HG02571 (cell line): ENCODE measurements around the gene INSL3.
"Not testable (repeated sequence)": the region's sequence is repeated elsewhere in the genome, so short reads cannot be mapped to it uniquely, and the experiment has no call there.

Source experiments
- ATAC-seq: cut with Tn5 transposase; IDR thresholded peaks from one replicate; pipeline ENCODE4 v1.9.1; 2021; ENCODE audit warnings: mild to moderate bottlenecking, moderate library complexity; ENCODE audit not compliant: unreplicated experiment

INSL3 gene

GRCh38 chr19:17826508-17827056, 5.3 kb upstream of the INSL3 start:
- no peak for ATAC-seq

DNA sequence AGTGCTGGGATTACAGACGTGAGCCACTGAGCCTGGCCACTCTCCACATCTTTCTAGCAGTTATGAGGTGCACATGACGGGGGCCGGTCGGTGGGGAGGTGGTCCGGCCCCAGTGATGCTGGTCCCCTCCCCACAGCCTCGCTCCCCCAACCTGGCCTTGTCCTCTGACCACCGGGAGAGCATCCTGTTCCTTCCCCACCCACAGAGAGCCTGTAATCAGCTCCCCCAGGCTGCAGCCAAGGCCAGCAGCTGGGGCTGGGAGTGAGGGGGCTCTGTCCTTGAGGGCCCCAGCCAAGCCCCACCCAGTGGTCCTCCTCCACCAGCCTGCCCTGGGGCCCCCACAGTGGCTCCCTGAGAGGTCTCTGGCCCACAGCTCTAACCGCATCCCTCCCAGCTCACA, 3.0 kb upstream of the INSL3 start:
- no peak for ATAC-seq

DNA sequence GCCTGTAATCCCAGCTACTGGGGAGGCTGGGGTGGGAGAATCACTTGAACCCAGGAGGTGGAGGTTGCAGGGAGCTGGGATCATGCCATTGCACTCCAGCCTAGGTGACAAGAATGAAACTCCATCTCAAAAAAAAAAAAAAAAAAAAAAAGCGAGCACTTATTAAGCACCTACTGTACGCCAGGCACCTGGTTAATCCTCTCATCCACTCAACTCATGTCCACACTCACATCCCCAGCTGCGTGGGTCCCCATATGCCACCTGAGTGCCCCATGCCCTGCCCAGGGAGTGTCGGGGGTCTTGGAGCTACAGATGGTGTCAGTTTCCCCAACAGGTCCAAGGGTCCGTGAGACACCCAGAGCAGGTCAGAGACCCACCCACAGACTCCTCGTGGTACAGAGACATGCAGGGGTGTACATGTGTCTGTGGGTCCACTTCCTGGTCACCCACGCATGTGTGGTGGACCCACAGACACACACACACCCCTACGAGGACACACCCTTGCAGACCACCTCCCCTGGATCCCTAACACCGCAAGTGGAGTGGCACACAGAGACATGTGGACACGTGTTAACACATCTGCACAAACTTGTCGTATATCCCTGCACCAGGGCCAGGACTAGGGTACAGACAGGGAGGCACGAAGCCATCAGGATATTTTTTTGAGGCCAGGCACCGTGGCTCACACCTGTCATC, 3.5 kb downstream of the INSL3 start:
- no peak for ATAC-seq

GRCh38 chr19:17812099-17812498, 9.2 kb downstream of the INSL3 start:
- ATAC-seq = no peak

DNA sequence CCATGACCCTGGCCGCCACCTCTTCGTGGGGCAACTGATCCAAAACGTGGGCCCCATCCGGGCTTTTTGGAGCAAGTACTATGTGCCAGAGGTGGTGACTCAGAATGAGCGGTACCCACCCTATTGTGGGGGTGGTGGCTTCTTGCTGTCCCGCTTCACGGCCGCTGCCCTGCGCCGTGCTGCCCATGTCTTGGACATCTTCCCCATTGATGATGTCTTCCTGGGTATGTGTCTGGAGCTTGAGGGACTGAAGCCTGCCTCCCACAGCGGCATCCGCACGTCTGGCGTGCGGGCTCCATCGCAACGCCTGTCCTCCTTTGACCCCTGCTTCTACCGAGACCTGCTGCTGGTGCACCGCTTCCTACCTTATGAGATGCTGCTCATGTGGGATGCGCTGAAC, 9.6 kb downstream of the INSL3 start:
- ATAC-seq = no peak

- ATAC-seq = no peak
Observed at GRCh38 chr19:17811103-17811502, 10.2 kb downstream of the INSL3 start.

DNA sequence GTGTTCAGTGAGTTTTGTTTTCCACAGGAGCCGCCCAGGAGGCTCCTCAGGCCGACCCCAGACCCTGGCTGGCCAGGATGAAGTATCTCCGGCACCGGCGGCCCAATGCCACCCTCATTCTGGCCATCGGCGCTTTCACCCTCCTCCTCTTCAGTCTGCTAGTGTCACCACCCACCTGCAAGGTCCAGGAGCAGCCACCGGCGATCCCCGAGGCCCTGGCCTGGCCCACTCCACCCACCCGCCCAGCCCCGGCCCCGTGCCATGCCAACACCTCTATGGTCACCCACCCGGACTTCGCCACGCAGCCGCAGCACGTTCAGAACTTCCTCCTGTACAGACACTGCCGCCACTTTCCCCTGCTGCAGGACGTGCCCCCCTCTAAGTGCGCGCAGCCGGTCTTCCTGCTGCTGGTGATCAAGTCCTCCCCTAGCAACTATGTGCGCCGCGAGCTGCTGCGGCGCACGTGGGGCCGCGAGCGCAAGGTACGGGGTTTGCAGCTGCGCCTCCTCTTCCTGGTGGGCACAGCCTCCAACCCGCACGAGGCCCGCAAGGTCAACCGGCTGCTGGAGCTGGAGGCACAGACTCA, 13.5 kb downstream of the INSL3 start:
- ATAC-seq = no peak

DNA sequence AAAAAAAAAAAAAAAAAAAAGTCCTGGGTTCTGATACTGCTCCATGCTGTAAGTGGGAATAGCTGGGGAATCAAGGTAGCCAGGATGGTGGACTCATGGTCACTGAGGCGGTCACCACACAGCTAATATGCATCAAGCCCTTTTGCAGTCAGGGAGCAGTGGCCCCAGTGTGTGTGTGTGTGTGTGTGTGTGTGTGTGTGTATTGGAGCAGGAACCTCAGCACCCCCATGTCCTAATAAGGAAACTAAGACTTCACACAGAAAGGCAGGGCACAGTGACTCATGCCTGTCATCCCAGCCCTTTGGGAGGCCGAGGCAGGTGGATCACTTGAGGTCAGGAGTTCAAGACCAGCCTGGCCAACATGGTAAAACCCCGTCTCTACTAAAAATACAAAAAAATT, 14.4 kb downstream of the INSL3 start:
- ATAC-seq = no peak

DNA sequence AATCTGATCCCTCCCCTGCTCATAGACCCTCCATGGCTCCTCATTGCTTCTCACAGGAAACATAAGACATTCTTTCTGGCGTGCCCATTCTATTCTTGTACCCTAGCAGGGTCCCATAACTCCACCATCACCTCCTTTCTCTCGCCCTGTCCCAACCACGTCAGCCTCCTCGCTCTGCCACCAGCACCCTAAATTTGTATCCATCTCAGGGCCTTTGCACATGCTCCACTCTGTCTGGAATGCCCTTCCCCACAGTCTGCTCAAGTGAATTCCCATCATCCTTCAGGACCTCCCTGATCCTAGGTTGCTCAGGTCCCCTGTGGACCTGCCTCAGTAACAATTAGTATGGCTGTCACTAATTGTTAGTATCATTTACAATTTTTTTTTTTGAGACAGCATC, 15.9 kb downstream of the INSL3 start:
- no peak for ATAC-seq

- ATAC-seq = no peak
Observed at GRCh38 chr19:17803264-17803896, 17.9 kb downstream of the INSL3 start.

DNA sequence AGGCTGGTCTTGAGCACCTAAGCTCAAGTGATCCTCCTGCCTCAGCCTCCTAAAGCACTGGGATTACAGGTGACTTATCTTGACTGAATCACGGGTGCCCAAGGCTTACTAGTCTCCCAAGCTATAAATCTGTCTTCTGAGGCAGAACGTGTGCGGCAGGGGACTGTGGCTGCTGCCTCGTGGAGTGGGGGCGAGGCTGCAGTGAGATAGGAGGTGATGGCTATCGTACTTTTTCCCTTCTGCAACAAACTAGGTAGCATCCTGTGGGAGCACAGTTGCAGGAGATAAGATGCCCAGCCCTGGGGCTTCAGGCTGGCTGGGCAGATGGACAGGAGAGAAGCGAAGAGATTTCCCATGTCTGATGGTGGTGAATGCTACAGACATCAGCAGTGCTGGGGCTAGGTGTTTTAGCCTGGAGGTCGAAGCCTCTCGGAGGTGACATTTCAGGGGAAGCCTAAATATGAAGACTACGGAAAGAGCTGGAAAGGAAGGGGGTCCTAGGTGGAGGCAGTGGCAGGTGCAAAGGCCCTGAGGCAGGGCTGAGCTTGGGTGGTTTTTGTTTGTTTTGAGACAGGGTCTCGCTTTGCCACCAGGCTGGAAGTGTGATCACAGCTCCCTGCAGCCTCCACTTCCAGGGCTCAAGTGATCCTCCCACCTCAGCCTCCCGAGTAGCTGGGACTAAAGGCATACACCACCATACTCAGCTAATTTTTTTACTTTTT, 19.0 kb downstream of the INSL3 start:
- ATAC-seq = no peak

DNA sequence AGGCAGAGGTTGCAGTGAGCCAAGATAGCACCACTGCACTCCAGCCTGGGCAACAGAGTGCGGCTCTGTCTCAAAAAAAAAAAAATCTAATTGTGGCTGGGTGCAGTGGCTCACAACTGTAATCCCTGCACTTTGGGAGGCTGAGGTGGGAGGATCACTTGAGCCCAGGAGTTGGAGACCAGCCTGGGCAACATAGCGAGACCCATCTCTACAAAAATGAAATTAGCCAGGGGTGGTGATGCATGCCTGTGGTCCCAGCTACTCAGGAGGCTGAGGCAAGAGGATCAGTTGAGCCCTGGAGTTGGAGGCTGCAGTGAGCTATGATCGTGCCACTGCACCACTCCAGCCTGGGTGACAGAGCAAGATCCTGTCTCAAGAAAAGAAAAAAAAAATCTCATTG, 22.7 kb downstream of the INSL3 start:
- ATAC-seq = not testable (repeated sequence)

DNA sequence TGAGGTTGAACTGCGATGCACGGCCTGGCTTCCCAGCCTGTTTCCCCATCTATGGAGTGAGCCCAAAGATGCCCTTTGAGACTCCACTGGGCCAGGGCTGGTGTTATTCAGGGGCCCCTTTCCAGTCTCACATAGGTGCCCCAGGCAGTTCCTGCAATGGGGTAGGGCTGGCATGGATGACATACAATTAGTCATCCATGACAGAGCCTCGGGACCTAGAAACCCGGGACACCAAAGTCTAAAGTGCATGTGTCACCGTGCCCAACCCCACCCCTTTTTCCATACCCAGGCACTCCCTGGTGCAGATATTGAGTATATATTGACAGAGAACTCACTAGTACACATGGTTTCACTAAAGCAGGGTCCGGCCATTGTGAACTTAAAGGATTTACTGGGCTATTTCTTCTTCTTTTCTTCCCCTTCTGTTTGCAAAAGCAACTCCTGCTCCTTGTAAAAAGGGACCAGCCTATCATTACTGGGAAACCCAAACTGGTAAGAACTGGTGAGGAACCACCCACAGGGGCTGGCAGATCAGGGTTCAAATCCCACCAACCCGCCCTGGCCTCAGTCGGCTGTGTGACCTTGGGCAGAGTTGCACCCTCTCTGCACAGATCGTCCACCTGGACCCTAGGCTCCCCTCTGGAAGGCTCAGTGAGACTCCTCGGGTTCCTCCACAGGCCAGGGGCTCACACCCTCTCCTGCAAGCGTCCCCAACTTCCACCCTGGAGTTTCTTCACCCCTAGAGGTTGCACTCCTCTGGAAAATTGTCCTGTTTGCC, 23.7 kb downstream of the INSL3 start:
- no peak for ATAC-seq

DNA sequence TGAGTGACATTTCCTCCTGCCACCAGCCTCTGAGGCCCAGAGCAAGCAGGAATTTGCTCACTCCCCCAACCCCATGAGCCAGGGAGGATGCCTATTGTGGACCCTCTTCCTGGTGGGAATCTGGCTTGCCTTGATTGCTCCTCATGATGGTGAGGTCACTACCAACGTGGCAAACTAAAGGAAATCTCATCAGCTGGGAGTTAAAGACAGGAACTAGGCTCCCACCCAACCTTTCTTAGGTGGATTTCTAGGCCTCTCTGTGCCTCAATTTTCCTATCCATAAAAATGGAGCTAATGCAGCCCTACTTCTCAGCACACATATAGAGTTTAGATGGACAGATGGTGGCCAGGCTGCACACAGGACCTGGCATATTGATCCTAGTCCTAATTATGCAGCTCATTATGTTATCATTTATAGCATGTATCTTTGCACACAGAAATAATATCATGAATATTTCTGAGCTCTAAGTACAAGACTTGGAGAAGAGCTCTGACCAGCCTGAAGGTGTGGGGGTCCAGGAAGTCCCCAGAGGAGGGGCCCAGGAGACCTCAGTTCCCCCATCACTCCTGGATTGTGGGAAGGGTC, 24.4 kb downstream of the INSL3 start:
- ATAC-seq = no peak

GRCh38 chr19:17796013-17796837, 25.1 kb downstream of the INSL3 start:
- no peak for ATAC-seq

GRCh38 chr19:17795495-17795856, 25.8 kb downstream of the INSL3 start:
- ATAC-seq = no peak

GRCh38 chr19:17794731-17795494, 26.4 kb downstream of the INSL3 start, which contains the start of gene B3GNT3:
TSS of gene B3GNT3 (plus strand) at chr19:17795138. CDS start at chr19:17807808, 12,670 bp downstream.
- ATAC-seq = no peak

DNA sequence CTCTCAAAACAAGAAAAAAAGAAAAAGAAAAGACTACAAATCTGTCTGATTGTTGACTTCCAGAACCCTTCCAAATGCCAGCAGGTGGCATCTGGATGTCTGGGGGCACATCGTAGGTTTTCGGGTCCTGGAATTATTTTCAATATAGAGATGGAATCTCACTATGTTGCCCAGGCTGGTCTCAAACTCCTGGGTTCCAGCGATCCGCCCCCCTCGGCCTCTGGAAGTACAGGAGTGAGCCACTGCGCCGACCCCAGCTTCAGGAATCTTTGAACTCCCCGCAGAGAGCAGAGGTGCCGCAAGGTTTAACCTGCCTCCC, 26.9 kb downstream of the INSL3 start:
- no peak for ATAC-seq
